A549 (cell line): ENCODE results near the gene AGBL2. TPM values are rescaled to one million over a fixed set of nuclear protein-coding genes. Genes with fewer than 3 reads are reported as not detected.

Experiments
- ATAC-seq, 2 experiments: fragments of 200-7000 bp in 1 of 2; fragments of >200 bp in 1 of 2; cut with Nextera tagmentation in 1 of 2; cut with Tn5 transposase in 1 of 2; 3 replicates each; pipeline versions ENCODE4 v1.8.0 to v1.9.1; 2018 to 2020; ENCODE audit warnings: mild to moderate bottlenecking in 1 of 2, moderate library complexity in 1 of 2
- CTCF ChIA-PET: fragments of 300-600 bp; sonication (Branson Sonifier 250); formaldehyde crosslinking; extraction: SDS; loops from one replicate; lab custom pipeline; 2021; ENCODE audit warnings: antibody characterized with exemption, inconsistent platforms; lab: Yijun Ruan, JAX
- POLR2A ChIA-PET: fragments of 350-600 bp; formaldehyde crosslinking; extraction: SDS; loops from one replicate; lab custom pipeline; 2021; ENCODE audit warnings: antibody characterized with exemption, inconsistent platforms; lab: Yijun Ruan, JAX
- DNase-seq, 2 experiments: peaks; one replicate each; pipeline versions ENCODE4 v3.0.0 to v3.0.0-alpha.2; 2011 to 2016; ENCODE audit warnings: low read depth in 1 of 2, low spot score in 1 of 2
- FAIRE-seq: peaks from 2 replicates; lab custom pipeline; 2011; peaks lifted over from hg19 to GRCh38; lab: Jason Lieb, UNC
- H3K27ac ChIP-seq, 2 experiments: fragments of >200 bp; sonication (Bioruptor Twin); formaldehyde crosslinking; 3 replicates each; pipeline ENCODE4 v1.5.1; 2016 to 2017
- H3K4me1 ChIP-seq: fragments of >200 bp; sonication (Bioruptor Twin); formaldehyde crosslinking; 3 replicates; pipeline ENCODE4 v1.6.1; 2016
- H3K4me2 ChIP-seq: fragments of >200 bp; sonication (Bioruptor Twin); formaldehyde crosslinking; 3 replicates; pipeline ENCODE4 v1.6.1; 2016
- H3K4me3 ChIP-seq: fragments of >200 bp; sonication (Bioruptor Twin); formaldehyde crosslinking; 3 replicates; pipeline ENCODE4 v1.5.1; 2016
- H3K9me3 ChIP-seq: fragments of >200 bp; sonication (Bioruptor Twin); formaldehyde crosslinking; 3 replicates; pipeline ENCODE4 v1.6.1; 2016
- CHD4 ChIP-seq: fragments of 200-600 bp; sonication (generic); IDR thresholded peaks from 2 replicates; pipeline ENCODE4 v1.6.1; 2016; ENCODE audit warnings: antibody characterized with exemption, mild to moderate bottlenecking, borderline replicate concordance
- CTCF ChIP-seq: fragments of >200 bp; sonication (Bioruptor Twin); formaldehyde crosslinking; IDR thresholded peaks from 3 replicates; pipeline ENCODE4 v1.5.1; 2016
- ELK1 ChIP-seq: fragments of 150-350 bp; IDR thresholded peaks from 2 replicates; pipeline ENCODE4 v1.6.1; 2014; ENCODE audit warnings: low read depth, mild to moderate bottlenecking, low read length
- ESRRA ChIP-seq: fragments of 150-350 bp; IDR thresholded peaks from 2 replicates; pipeline ENCODE4 v1.6.1; 2014; ENCODE audit warnings: mild to moderate bottlenecking, low read length, borderline replicate concordance
- FOSL2 ChIP-seq, 2 experiments: fragments of 450-650 bp in 1 of 2; fragments of >200 bp in 1 of 2; sonication (Bioruptor Twin) in 1 of 2; formaldehyde crosslinking; IDR thresholded peaks; 2 replicates each; pipeline versions ENCODE4 v1.5.0 to v1.6.1; 2016 to 2020; ENCODE audit warnings: mild to moderate bottlenecking in 1 of 2, moderate library complexity in 1 of 2
- HOXB5 ChIP-seq: fragments of 250-450 bp; sonication (Bioruptor Pico); IDR thresholded peaks from 2 replicates; pipeline ENCODE4 v1.5.0; 2020; ENCODE audit warnings: mild to moderate bottlenecking, moderate library complexity
- JUNB ChIP-seq: fragments of >200 bp; sonication (Bioruptor Twin); formaldehyde crosslinking; IDR thresholded peaks from 2 replicates; pipeline ENCODE4 v1.6.1; 2016
- MAX ChIP-seq: IDR thresholded peaks from 2 replicates; pipeline ENCODE4 v1.6.1; 2012
- MYC ChIP-seq: IDR thresholded peaks from 2 replicates; pipeline ENCODE4 v1.6.1; 2012; ENCODE audit warnings: mild to moderate bottlenecking, inconsistent platforms, low read length, improper control_type of control experiment, borderline replicate concordance
- PBX3 ChIP-seq: IDR thresholded peaks from 2 replicates; pipeline ENCODE4 v1.6.1; 2012
- RAD21 ChIP-seq, 2 experiments: fragments of >200 bp in 1 of 2; sonication (Bioruptor Twin) in 1 of 2; formaldehyde crosslinking in 1 of 2; IDR thresholded peaks in 1 of 2; conservative IDR thresholded peaks in 1 of 2; 2 replicates in 1 of 2; 3 replicates in 1 of 2; pipeline ENCODE4 v1.6.1; 2012 to 2018; ENCODE audit warnings: inconsistent platforms in 1 of 2
- RARB ChIP-seq: fragments of 250-450 bp; sonication (Bioruptor Pico); IDR thresholded peaks from 2 replicates; pipeline ENCODE4 v1.8.0; 2021; ENCODE audit warnings: mild to moderate bottlenecking, moderate library complexity
- REST ChIP-seq: fragments of 200-600 bp; sonication (generic); IDR thresholded peaks from 2 replicates; pipeline ENCODE4 v1.6.1; 2016; ENCODE audit warnings: antibody characterized with exemption, mild to moderate bottlenecking, moderate library complexity
- RNF2 ChIP-seq: fragments of 200-600 bp; sonication (generic); IDR thresholded peaks from 2 replicates; pipeline ENCODE4 v1.6.1; 2016; ENCODE audit warnings: low read depth, mild to moderate bottlenecking, antibody characterized with exemption, moderate library complexity, borderline replicate concordance
- SMC3 ChIP-seq: fragments of >200 bp; sonication (Bioruptor Twin); formaldehyde crosslinking; IDR thresholded peaks from 3 replicates; pipeline ENCODE4 v1.6.1; 2018; ENCODE audit warnings: inconsistent platforms
- TP53 ChIP-seq: fragments of 250-450 bp; sonication (Bioruptor Pico); IDR thresholded peaks from 2 replicates; pipeline ENCODE4 v1.5.0; 2021; ENCODE audit warnings: mild to moderate bottlenecking, moderate library complexity
- USF2 ChIP-seq: fragments of 450-650 bp; IDR thresholded peaks from 2 replicates; pipeline ENCODE4 v1.6.1; 2014; ENCODE audit warnings: antibody characterized with exemption
- ZNF302 ChIP-seq: fragments of 250-450 bp; sonication (Bioruptor Pico); IDR thresholded peaks from 2 replicates; pipeline ENCODE4 v1.9.0; 2021; ENCODE audit warnings: inconsistent platforms, mild to moderate bottlenecking, moderate library complexity
- WGBS: methylation state at CpG from one replicate; pipeline ENCODE4 v1.1.6; 2017; ENCODE audit errors: missing lambda C conversion rate; 5-methylcytosine and 5-hydroxymethylcytosine counted together
- polyA plus RNA-seq, 4 experiments: library from polyadenylated mRNA; depleted of rRNA in 3 of 4; stranded (reverse); fragments of >200 nt; fragmentation: RNase III in 1 of 4; extraction: RNeasy Plus Mini Kit Qiagen cat#74134 plus additional on column Dnase treatment in 1 of 4; gene quantifications; 2 replicates in 3 of 4; 3 replicates in 1 of 4; pipeline ENCODE4 v1.2.3, GENCODE V29; 2011 to 2017

AGBL2 gene
- polyA plus RNA-seq, 2 of the 4 experiments (the other 2 are of a cell fraction): 1.9 to 7.4 TPM

GRCh38 chr11:47617417-47617809, 97.8 kb downstream of the AGBL2 start:
- ATAC-seq (no peak), DNase-seq (no peak), FAIRE-seq (no peak)
- WGBS: 77% methylated on average over 3 of the region's 3 CpGs
- Histone ChIP-seq H3K4me2 (no peak overlapping the region), H3K4me1 (no peaks in the 10 kb centered on the region), H3K9me3 (no peaks in the 10 kb centered on the region), H3K4me3 (no peak overlapping the region), H3K27ac (no peak overlapping the region)
- POLR2A ChIA-PET: no interaction called here
- no peak for TF ChIP-seq RNF2
- no peak for TF ChIP-seq FOSL2 (IDR thresholded peaks at IDR 0.05)
- no peak for TF ChIP-seq FOSL2 (CRISPR knock-in tag; IDR thresholded peaks at IDR 0.05)
- TF ChIP-seq CHD4: no peak
- no peak for TF ChIP-seq MYC
- no peak for TF ChIP-seq ZNF302
- no peak for TF ChIP-seq ESRRA
- TF ChIP-seq MAX: no peak
- no peak for TF ChIP-seq RARB (CRISPR knock-in tag)
- TF ChIP-seq REST: no peak
- no peak for TF ChIP-seq USF2
- no peak for TF ChIP-seq JUNB
- no peak for TF ChIP-seq ELK1
- no peak for TF ChIP-seq TP53 (CRISPR knock-in tag)
- TF ChIP-seq HOXB5 (CRISPR knock-in tag): no peak
- CTCF ChIA-PET: interaction anchor here (0.7 to 1.4 kb wide), 5 partner anchors 9 to 32 kb away, joined by 3 to 12 read pairs (median 3); no protein-coding TSS in a partner anchor

GRCh38 chr11:47616726-47617416, 98.3 kb downstream of the AGBL2 start:
- CTCF ChIA-PET: interaction anchor here (0.7 to 1.4 kb wide), 5 partner anchors 9 to 31 kb away, joined by 3 to 12 read pairs (median 3); no protein-coding TSS in a partner anchor
- Histone ChIP-seq H3K9me3 (no peaks in the 10 kb centered on the region), H3K4me2 (no peak overlapping the region)
- ATAC-seq (peak; percentile 76 to 86), FAIRE-seq (no peak)
- 85% methylated on average over 10 of the region's 10 CpGs for WGBS
- TF ChIP-seq CTCF (peak; percentile 44), PBX3 (no peak), RAD21 (conservative IDR thresholded peaks at IDR 0.05 in 1 of 2, IDR thresholded peaks at IDR 0.05 in 1 of 2) (peak; percentile 33 to 75; a peak in 3 of 5 replicates), SMC3 (0 out of 3 replicates have a peak, but pooled peaks have one; percentile 18)
- TF ChIP-seq, all 56 proteins: peak for 3
- H3K27ac ChIP-seq: no peak overlapping the region
- POLR2A ChIA-PET: interaction anchor here (0.7 kb wide), 1 partner anchor 24 kb away, joined by 3 read pairs; no protein-coding TSS in a partner anchor
- DNase-seq: peak; percentile 37 to 63
- H3K4me1 ChIP-seq: no peaks in the 10 kb centered on the region
- H3K4me3 ChIP-seq: no peak overlapping the region
